ENCODE results near the gene GZMM. TPM values are rescaled to one million over a fixed set of nuclear protein-coding genes. Genes with fewer than 3 reads are reported as not detected.

The GZMM gene
- total RNA-seq, 1 donor from 2014 or later: 0.47 TPM

- no peak overlapping the region for H3K27ac Mint-ChIP-seq (ENCODE audit: unreplicated experiment)
- no peak for TF ChIP-seq CTCF (IDR thresholded peaks at IDR 0.05; ENCODE audit: partially characterized antibody, unreplicated experiment)
- no peak overlapping the region for H3K4me3 Mint-ChIP-seq (ENCODE audit: unreplicated experiment)
- no peak for DNase-seq
- H3K27me3 Mint-ChIP-seq (ENCODE audit: unreplicated experiment): peaks cover 5% of the 10 kb centered on the region
- H3K4me1 Mint-ChIP-seq (ENCODE audit: low read depth, unreplicated experiment): peaks cover 4% of the 10 kb centered on the region
- H3K36me3 Mint-ChIP-seq (ENCODE audit: unreplicated experiment): no peaks in the 10 kb centered on the region
- H3K9me3 Mint-ChIP-seq (ENCODE audit: unreplicated experiment): peaks cover 4% of the 10 kb centered on the region
These were observed 2.8 kb upstream of the GZMM start for GRCh38 chr19:540867-541637.

- Mint-ChIP-seq H3K9me3 (ENCODE audit: unreplicated experiment) (peaks cover 4% of the 10 kb centered on the region), H3K36me3 (ENCODE audit: unreplicated experiment) (no peaks in the 10 kb centered on the region), H3K27ac (ENCODE audit: unreplicated experiment) (no peak overlapping the region), H3K27me3 (ENCODE audit: unreplicated experiment) (peaks cover 5% of the 10 kb centered on the region), H3K4me3 (ENCODE audit: unreplicated experiment) (no peak overlapping the region), H3K4me1 (ENCODE audit: low read depth, unreplicated experiment) (peaks cover 4% of the 10 kb centered on the region)
- TF ChIP-seq CTCF (IDR thresholded peaks at IDR 0.05; ENCODE audit: partially characterized antibody, unreplicated experiment): no peak
- DNase-seq: no peak
These were observed 2.2 kb upstream of the GZMM start for GRCh38 chr19:541699-542098.

- no peak for TF ChIP-seq CTCF (IDR thresholded peaks at IDR 0.05; ENCODE audit: partially characterized antibody, unreplicated experiment)
- Mint-ChIP-seq H3K4me3 (ENCODE audit: unreplicated experiment) (no peak overlapping the region), H3K4me1 (ENCODE audit: low read depth, unreplicated experiment) (peaks cover 4% of the 10 kb centered on the region), H3K36me3 (ENCODE audit: unreplicated experiment) (no peaks in the 10 kb centered on the region), H3K27me3 (ENCODE audit: unreplicated experiment) (peaks cover 5% of the 10 kb centered on the region), H3K27ac (ENCODE audit: unreplicated experiment) (no peak overlapping the region), H3K9me3 (ENCODE audit: unreplicated experiment) (peaks cover 4% of the 10 kb centered on the region)
- no peak for DNase-seq
These were observed 1.5 kb upstream of the GZMM start for GRCh38 chr19:542173-542866.

- H3K36me3 Mint-ChIP-seq (ENCODE audit: unreplicated experiment): no peaks in the 10 kb centered on the region
- no peak overlapping the region for H3K27ac Mint-ChIP-seq (ENCODE audit: unreplicated experiment)
- H3K4me1 Mint-ChIP-seq (ENCODE audit: low read depth, unreplicated experiment): no peaks in the 10 kb centered on the region
- no peak overlapping the region for H3K4me3 Mint-ChIP-seq (ENCODE audit: unreplicated experiment)
- peaks cover 2% of the 10 kb centered on the region for H3K27me3 Mint-ChIP-seq (ENCODE audit: unreplicated experiment)
- H3K9me3 Mint-ChIP-seq (ENCODE audit: unreplicated experiment): peaks cover 2% of the 10 kb centered on the region
- TF ChIP-seq CTCF (IDR thresholded peaks at IDR 0.05; ENCODE audit: partially characterized antibody, unreplicated experiment): no peak
- no peak for DNase-seq
These were observed 3.3 kb downstream of the GZMM start for GRCh38 chr19:547117-547516.

All from glutamatergic neuron (in vitro differentiated cells).